NB4 (cell line): ENCODE results near the gene HEXD.
"Not testable (repeated sequence)": the region's sequence is repeated elsewhere in the genome, so short reads cannot be mapped to it uniquely, and the experiment has no call there.

Experiments used
- DNase-seq: peaks from one replicate; pipeline ENCODE4 v3.0.0; 2010; ENCODE audit warnings: low read depth
- H3K4me3 ChIP-seq: one replicate; pipeline ENCODE4 v1.5.1; 2011; ENCODE audit warnings: mild to moderate bottlenecking, low read depth, low read length, moderate library complexity
- CTCF ChIP-seq: IDR thresholded peaks from one replicate; pipeline ENCODE4 v1.5.1; 2012; ENCODE audit warnings: low read depth, low read length
- MAX ChIP-seq: IDR thresholded peaks from 2 replicates; pipeline ENCODE4 v1.6.1; 2011; ENCODE audit warnings: low read depth, low read length
- MYC ChIP-seq: IDR thresholded peaks from 2 replicates; pipeline ENCODE4 v1.6.1; 2011; ENCODE audit warnings: low read depth, low read length
- POLR2A ChIP-seq: IDR thresholded peaks from 2 replicates; pipeline ENCODE4 v1.6.1; 2011; ENCODE audit warnings: mild to moderate bottlenecking; ENCODE audit not compliant: insufficient read length; ENCODE audit errors: extremely low read depth

The HEXD gene

GRCh38 chr17:82372249-82373071 is 45.7 kb upstream of the HEXD start:
- H3K4me3 ChIP-seq, result no peak overlapping the region
- DNase-seq, result no peak
- no peak for TF ChIP-seq MAX
- no peak for TF ChIP-seq CTCF
- no peak for TF ChIP-seq POLR2A
- TF ChIP-seq MYC, result no peak

- H3K4me3 ChIP-seq, DNase-seq: not testable (repeated sequence)
Measured at GRCh38 chr17:82373072-82373452, 45.1 kb upstream of the HEXD start.

- no peak for TF ChIP-seq CTCF
- no peak for TF ChIP-seq MYC
- no peak for TF ChIP-seq POLR2A
- TF ChIP-seq MAX, result no peak
- DNase-seq, result no peak
- no peak overlapping the region for H3K4me3 ChIP-seq
Measured at GRCh38 chr17:82373731-82374625, 44.2 kb upstream of the HEXD start.

GRCh38 chr17:82374626-82375331 is 43.4 kb upstream of the HEXD start:
- no peak overlapping the region for H3K4me3 ChIP-seq
- TF ChIP-seq MYC (no peak), CTCF (no peak), MAX (no peak)
- DNase-seq, result no peak

GRCh38 chr17:82375359-82376041 is 42.6 kb upstream of the HEXD start:
- DNase-seq, result no peak
- TF ChIP-seq POLR2A (no peak), CTCF (no peak), MYC (no peak), MAX (no peak)

More at GRCh38 chr17:82375359-82376041, 42.6 kb upstream of the HEXD start:
- no peak overlapping the region for H3K4me3 ChIP-seq
